Loucy (cell line): ENCODE results near the gene PIK3C2A.

Source experiments
- CTCF ChIP-seq: fragments of 200-600 bp; sonication (generic); conservative IDR thresholded peaks from 2 replicates; pipeline ENCODE4 v1.5.1; 2014; ENCODE audit warnings: mild to moderate bottlenecking, antibody characterized with exemption, low read length
- EZH2phosphoT487 ChIP-seq: fragments of 200-600 bp; IDR thresholded peaks from 2 replicates; pipeline ENCODE4 v1.6.1; 2018; ENCODE audit warnings: antibody characterized with exemption, mild to moderate bottlenecking, moderate library complexity, borderline replicate concordance

- TF ChIP-seq CTCF (no peak), EZH2phosphoT487 (no peak)
Measured at GRCh38 chr11:17162376-17162775, 45.4 kb downstream of the PIK3C2A start.
